GM18870 (cell line): Measurements from ENCODE around the gene STARD3.

Experiments
- ATAC-seq: cut with Tn5 transposase; IDR thresholded peaks from one replicate; pipeline ENCODE4 v1.9.1; 2021; ENCODE audit warnings: moderate library complexity; ENCODE audit not compliant: unreplicated experiment

The STARD3 gene

DNA sequence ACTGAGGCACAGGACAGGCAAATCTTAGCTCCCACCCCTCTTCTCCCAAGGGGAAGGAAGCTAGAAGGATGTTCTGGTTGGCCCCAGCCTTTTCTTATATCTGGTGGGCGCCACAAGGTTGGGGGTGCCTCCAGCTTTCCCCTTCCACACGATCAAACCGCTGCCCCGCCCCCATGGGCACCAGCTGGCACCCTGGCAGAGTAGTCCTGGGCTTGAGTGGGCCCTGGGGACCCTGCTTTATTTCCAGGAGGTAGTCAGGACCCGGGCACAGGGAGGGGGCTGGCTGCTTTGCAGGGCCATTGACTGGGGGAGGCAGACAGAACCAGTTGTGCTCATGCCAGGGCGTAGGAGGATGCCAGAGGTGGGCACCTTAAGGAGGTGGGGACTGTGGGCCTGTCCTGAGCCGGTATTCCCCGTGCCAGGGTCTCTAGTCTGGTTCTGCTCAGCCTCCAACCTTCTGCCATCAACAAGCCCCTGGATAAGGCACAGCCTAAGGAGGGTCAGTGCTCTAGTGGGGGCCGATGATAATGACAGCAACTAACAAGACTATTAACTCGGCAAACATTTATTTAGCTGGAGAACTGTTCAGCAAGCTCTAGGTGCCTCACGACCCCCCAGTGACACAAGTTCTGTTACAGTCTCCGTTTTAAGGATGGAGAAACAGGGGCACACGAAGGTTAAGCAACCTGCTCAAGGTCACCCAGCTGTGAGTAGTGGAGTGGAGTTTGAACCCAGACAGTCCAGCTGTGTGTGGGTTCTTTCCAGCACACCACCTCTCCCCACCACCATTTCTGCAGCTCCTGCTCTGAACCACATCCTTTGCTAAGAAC lies 17.8 kb upstream of the STARD3 start:
- no peak for ATAC-seq

DNA sequence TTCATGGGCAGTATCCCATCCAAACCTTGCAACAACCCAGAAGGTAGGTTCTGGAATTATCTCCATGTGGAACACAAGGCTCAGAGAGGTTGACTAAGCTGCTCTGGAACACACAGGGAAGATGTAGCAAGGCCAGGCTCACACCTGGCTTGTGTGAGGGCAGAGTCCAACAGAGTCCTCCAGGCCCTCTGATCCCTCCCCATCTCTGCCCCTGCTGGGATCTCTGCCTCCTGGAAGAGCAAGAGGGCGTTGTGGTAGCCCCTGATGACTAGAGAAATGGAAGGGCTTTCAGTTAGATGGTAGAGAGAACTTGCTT lies 17.2 kb upstream of the STARD3 start:
- no peak for ATAC-seq

GRCh38 chr17:39621523-39622379 lies 15.2 kb upstream of the STARD3 start:
- ATAC-seq: peak; percentile 72

GRCh38 chr17:39622380-39623006 lies 14.5 kb upstream of the STARD3 start:
- ATAC-seq: no peak

DNA sequence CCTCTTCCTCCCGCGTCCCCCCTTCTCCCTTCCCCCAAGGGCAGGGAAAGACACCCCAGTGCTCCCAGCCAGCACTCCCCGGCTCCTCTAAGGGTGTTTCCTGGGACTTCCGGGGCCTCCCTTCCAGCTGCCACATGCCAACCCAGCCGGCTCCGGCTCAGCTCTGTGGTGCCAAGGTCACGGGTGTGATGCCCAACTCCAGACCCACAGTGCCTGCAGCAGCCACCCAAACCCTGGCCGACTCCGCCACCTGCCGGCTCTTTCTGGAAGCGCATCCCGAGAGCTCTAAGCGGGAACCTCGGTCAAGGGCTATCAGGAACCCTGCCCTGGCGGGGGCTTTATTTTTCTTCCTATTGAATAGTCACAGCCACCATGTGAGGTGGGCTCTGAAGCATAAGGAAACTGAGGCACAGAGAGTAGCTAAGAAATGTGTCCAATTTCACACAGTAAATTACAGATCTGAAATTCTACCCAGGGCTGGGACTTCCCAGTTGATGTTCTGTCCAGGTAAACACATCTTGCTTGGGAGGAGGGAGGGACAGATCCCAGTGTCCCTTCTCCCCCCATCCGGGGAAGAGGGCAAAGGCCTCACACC lies 13.5 kb upstream of the STARD3 start:
- ATAC-seq: no peak

DNA sequence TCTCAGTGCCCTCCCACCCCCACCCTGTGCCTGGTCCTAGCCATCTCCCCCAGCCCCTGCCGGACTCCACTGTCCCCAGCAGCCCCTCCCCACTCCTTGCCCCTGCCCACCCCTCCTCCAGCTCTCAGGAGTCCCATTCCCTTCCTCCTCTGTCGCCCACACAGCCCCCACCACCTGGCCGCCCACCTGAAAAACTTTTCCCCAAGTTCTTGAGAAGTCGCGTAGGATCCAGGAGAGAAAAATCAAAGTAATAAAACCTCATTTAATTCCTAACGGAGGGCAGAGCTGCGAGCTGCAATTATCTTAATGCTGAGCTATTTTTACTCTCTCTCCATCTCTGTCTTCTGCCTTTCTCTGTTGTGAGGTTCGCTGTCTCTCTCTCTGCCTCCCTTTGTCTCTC lies 12.6 kb upstream of the STARD3 start:
- ATAC-seq: no peak

- ATAC-seq: no peak
These were observed 11.7 kb upstream of the STARD3 start for GRCh38 chr17:39625198-39625785.

- no peak for ATAC-seq
These were observed 10.5 kb upstream of the STARD3 start, which contains the start of gene PPP1R1B for GRCh38 chr17:39626171-39627046. TSS of gene PPP1R1B (plus strand) at chr17:39626952. CDS start at chr17:39627393, 441 bp downstream.

DNA sequence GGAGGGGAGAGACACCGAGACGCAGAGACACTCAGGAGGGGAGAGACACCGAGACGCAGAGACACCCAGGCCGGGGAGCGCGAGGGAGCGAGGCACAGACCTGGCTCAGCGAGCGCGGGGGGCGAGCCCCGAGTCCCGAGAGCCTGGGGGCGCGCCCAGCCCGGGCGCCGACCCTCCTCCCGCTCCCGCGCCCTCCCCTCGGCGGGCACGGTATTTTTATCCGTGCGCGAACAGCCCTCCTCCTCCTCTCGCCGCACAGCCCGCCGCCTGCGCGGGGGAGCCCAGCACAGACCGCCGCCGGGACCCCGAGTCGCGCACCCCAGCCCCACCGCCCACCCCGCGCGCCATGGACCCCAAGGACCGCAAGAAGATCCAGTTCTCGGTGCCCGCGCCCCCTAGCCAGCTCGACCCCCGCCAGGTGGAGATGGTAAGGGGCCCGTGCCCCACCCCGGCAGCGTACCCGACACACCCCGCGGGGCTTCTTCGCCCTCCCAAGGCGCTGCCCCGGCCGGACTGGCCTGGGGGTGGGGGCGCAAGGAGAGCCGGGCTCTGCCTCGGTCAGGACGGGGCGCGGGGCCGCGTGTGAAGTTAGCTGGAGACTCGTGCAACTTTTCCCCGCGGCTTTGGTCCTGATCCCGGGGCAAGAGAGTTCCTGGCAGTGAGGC lies 9.8 kb upstream of the STARD3 start:
- ATAC-seq: no peak

- no peak for ATAC-seq
These were observed 9.0 kb upstream of the STARD3 start for GRCh38 chr17:39627712-39628516.

DNA sequence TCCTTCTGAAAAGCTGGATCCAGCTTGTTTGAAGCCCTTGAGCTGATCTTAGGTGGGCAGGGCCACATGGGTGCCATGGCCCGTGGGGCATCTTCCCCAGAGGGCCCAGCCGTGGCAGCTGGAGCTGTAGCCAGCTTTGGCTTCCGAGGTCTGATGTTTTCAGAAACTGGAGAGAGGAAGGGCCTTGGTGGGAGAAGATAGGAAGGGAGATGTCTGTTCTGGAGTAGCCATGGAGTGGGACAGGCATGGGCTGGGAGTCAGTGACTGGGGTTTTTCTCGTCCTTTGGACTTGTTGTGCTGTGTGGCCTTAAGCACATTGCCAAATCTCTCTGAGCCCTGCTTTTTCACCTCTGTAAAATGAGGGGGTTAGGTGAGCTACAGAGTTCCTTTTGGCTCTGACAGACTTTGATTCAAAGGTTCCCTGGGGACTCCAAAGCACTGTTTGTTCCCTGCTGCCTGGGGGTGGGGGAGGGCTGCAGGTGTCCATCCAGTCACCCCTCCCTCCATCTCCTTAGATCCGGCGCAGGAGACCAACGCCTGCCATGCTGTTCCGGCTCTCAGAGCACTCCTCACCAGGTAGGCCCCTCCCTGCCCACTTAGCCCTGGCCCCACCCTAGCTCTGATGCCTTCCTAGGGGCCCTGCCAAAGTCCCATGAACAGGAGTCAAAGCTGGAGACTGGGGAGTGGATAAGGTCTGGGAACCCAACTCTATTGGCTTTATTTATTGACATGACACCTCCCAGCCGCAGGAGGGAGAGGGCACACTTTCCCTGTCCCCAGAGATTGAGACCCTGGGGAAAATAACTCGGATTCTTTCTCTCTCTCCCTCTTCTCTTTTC lies 8.1 kb upstream of the STARD3 start:
- no peak for ATAC-seq

DNA sequence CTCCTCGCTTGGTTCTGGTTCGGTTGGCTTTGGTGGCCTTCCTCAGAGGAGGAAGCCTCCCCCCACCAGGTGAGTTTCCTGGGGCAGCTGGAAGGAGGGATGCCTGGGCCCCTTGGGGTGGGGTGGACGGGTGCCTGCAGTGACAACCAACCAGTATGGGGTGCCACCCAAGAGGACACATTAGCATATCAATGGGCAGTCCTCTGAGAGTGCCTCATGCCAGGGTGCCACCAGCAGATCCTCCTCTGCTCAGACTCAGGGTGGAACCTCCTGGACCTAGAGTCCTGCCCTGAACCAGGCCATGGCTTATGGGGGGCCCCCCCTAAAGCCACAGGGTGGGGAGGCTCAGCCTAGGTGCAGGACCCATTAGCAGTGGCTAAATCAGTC lies 7.5 kb upstream of the STARD3 start:
- ATAC-seq: no peak

- ATAC-seq: no peak
These were observed 7.0 kb upstream of the STARD3 start for GRCh38 chr17:39629898-39630297.

GRCh38 chr17:39631403-39631802 lies 5.5 kb upstream of the STARD3 start:
- ATAC-seq: no peak

DNA sequence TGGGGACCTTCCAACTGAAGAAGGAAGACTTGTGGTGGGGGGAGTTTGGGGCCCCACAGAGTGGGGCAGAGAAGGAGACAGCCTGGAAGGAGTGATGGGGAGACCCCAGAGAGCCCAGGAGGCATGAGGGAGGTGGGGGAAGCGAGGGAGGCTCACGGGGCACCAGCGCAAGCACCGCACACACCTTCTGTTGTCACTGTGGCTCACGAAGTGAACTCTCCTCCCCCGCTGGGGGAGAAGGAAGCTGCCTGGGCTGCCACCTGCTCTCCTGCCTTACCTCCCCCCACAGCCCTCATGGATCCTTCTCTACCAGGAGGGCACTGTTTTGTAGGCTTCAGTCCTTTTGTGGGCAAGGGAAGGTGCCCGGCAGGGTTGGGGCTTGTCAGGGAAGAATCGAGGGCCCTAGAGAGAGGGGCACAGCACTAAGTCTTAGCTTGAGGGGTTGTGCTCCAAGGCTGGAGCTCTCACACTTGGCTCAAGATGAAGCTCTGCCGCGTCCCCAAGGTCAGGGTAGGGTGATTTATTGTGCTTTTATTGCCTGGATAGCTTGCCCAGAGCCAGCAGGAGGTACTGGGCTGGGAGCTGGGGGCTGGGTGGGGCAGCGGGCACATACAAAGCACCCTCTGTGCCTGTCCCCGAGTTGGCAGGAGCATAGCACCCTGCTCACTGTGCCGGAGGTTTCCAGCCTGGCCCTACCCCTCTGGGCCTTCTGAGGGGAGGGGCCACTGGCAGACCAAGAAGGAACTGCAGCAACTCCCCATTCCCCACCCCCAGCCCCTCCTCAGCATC lies 4.6 kb upstream of the STARD3 start:
- no peak for ATAC-seq

- ATAC-seq: no peak
These were observed 3.3 kb upstream of the STARD3 start for GRCh38 chr17:39633570-39634183.
